OCI-LY7 (cell line): ENCODE results near the gene HUNK. TPM values are rescaled to one million over a fixed set of nuclear protein-coding genes. Genes with fewer than 3 reads are reported as not detected.

Experiments
- BruUV-seq: library from RNA; stranded (reverse); fragments of 400-500 nt; replicated peaks from 2 replicates; lab custom pipeline; 2021; lab: Mats Ljungman, UMichigan
- CTCF ChIA-PET: fragments of 300-600 bp; sonication (Branson Sonifier 250); formaldehyde crosslinking; loops from one replicate; lab custom pipeline; 2022; ENCODE audit warnings: antibody characterized with exemption; ENCODE audit not compliant: unreplicated experiment; lab: Charles Lee
- POLR2A ChIA-PET: fragments of 300-600 bp; sonication (Branson Sonifier 250); formaldehyde crosslinking; loops from one replicate; lab custom pipeline; 2022; ENCODE audit warnings: antibody characterized with exemption; lab: Charles Lee
- DNase-seq: peaks from one replicate; pipeline ENCODE4 v3.0.0-alpha.2; 2015; ENCODE audit warnings: low spot score
- H2AFZ ChIP-seq: fragments of 200-600 bp; sonication (generic), shearing (Covaris generic); 2 replicates; pipeline ENCODE4 v1.6.1; 2014; ENCODE audit warnings: mild to moderate bottlenecking, antibody characterized with exemption, low read length, moderate library complexity
- H3K27ac ChIP-seq: fragments of 200-600 bp; sonication (generic); 2 replicates; pipeline ENCODE4 v1.5.1; 2014; ENCODE audit warnings: mixed run types, low read depth, mild to moderate bottlenecking, moderate library complexity, low read length, inconsistent platforms; ENCODE audit not compliant: poor library complexity, severe bottlenecking
- H3K36me3 ChIP-seq: fragments of 200-600 bp; sonication (generic); 2 replicates; pipeline ENCODE4 v1.6.1; 2014; ENCODE audit warnings: mild to moderate bottlenecking, antibody characterized with exemption, low read length, moderate library complexity, mixed read lengths; ENCODE audit not compliant: insufficient read depth
- H3K4me1 ChIP-seq: fragments of 200-600 bp; sonication (generic); 2 replicates; pipeline ENCODE4 v1.5.1; 2014; ENCODE audit warnings: mild to moderate bottlenecking, low read length; ENCODE audit not compliant: insufficient read depth, poor library complexity, severe bottlenecking
- H3K4me2 ChIP-seq: fragments of 200-600 bp; sonication (generic); 2 replicates; pipeline ENCODE4 v1.6.1; 2014; ENCODE audit warnings: mild to moderate bottlenecking, low read length
- H3K4me3 ChIP-seq: fragments of 200-600 bp; sonication (generic); 2 replicates; pipeline ENCODE4 v1.5.1; 2014; ENCODE audit warnings: mild to moderate bottlenecking, low read depth, low read length; ENCODE audit not compliant: poor library complexity, severe bottlenecking
- H3K79me2 ChIP-seq: fragments of 200-600 bp; sonication (generic); 2 replicates; pipeline ENCODE4 v1.6.1; 2016; ENCODE audit warnings: low read depth, mild to moderate bottlenecking, low read length, moderate library complexity, mixed read lengths; ENCODE audit not compliant: insufficient read depth
- H3K9me2 ChIP-seq: fragments of 200-600 bp; sonication (generic); 2 replicates; pipeline ENCODE4 v1.6.1; 2016; ENCODE audit warnings: mild to moderate bottlenecking, low read length, mixed read lengths; ENCODE audit not compliant: insufficient read depth
- H3K9me3 ChIP-seq: fragments of 200-600 bp; sonication (generic); 2 replicates; pipeline ENCODE4 v1.6.1; 2014; ENCODE audit warnings: mild to moderate bottlenecking, mixed run types, low read length, mixed read lengths
- H4K20me1 ChIP-seq: fragments of 200-600 bp; sonication (generic); 2 replicates; pipeline ENCODE4 v1.6.1; 2014; ENCODE audit warnings: mild to moderate bottlenecking, antibody characterized with exemption, low read length, moderate library complexity, mixed read lengths; ENCODE audit not compliant: insufficient read depth
- CTCF ChIP-seq: fragments of 200-600 bp; sonication (generic); conservative IDR thresholded peaks from 2 replicates; pipeline ENCODE4 v1.5.1; 2014; ENCODE audit warnings: mild to moderate bottlenecking, antibody characterized with exemption, low read length, moderate library complexity, mixed read lengths
- EZH2phosphoT487 ChIP-seq: fragments of 200-600 bp; sonication (generic); IDR thresholded peaks from 2 replicates; pipeline ENCODE4 v1.6.1; 2018; ENCODE audit warnings: low read depth, borderline replicate concordance, mild to moderate bottlenecking, mixed run types, antibody characterized with exemption, low read length, moderate library complexity, mixed read lengths
- intact Hi-C: fragments of 100-400 bp; cut with micrococcal nuclease; formaldehyde crosslinking; loops from one replicate; pipeline ENCODE4 v1.10.0; 2022; ENCODE audit not compliant: unreplicated experiment
- total RNA-seq, 2 experiments: library from RNA; depleted of rRNA in 1 of 2; stranded (reverse); fragments of >200 nt in 1 of 2; shearing (Covaris generic) in 1 of 2; gene quantifications; 2 replicates each; pipeline ENCODE4 v1.2.3, GENCODE V29; 2014 to 2022

The HUNK gene
- total RNA-seq, 2 experiments from 2014 or later = 0.35 to 5.5 TPM

DNA sequence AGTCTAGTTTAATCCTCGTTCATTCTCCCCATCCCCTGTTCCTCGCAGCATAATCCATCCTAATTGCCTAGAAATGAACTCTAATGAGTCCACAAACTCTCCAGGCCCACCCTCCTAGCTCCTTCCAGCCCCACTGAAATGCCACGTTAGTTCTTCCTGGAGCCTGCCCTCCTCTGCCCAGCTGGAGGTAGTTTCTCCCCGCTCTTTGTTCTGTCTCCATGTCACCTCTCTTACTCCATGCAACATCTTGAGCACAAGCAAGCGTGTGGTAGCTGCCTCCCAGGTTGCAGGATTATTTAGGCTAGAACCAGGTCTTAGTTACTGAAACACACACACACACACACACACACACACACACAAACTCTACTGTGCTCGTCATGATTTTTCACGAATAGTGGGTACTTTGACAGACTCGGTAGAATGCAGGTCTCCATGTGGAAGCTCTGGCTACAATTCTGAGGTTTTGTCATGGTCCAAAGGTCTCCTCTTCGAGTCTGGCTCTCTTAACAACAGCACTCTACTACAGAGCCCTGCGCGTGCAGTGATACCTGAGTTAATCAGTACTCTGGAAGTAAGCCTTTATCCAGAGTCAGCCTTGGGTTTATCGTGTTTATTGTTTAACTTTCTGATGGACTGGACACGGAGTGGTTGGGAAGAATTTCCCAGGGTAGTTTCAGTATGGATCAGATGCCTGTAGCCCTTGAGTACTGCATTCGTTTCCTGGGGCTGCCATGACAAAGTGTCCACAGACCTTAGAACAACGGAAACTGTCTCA lies 27.5 kb downstream of the HUNK start:
- Histone ChIP-seq H4K20me1 (no peaks in the 10 kb centered on the region), H3K4me3 (no peak overlapping the region), H2AFZ (no peak overlapping the region), H3K4me2 (no peak overlapping the region), H3K9me3 (no peaks in the 10 kb centered on the region), H3K79me2 (no peaks in the 10 kb centered on the region), H3K27ac (no peak overlapping the region), H3K4me1 (peaks cover 11% of the 10 kb centered on the region), H3K9me2 (no peaks in the 10 kb centered on the region), H3K36me3 (no peaks in the 10 kb centered on the region)
- DNase-seq = no peak
- BruUV-seq = no TSS peak
- ChIA-PET CTCF (interaction anchor here (0.6 kb wide), 1 partner anchor 9 kb away, joined by 3 read pairs; no protein-coding TSS in a partner anchor), POLR2A (no interaction called here)
- intact Hi-C loops = no loop called here
- TF ChIP-seq CTCF (no peak), EZH2phosphoT487 (no peak)

GRCh38 chr21:31901315-31901714 lies 28.5 kb downstream of the HUNK start:
- BruUV-seq = no TSS peak

More at GRCh38 chr21:31901315-31901714, 28.5 kb downstream of the HUNK start:
- Histone ChIP-seq H3K9me3 (no peaks in the 10 kb centered on the region), H4K20me1 (no peaks in the 10 kb centered on the region), H3K27ac (no peak overlapping the region), H2AFZ (no peak overlapping the region), H3K4me1 (peaks cover 11% of the 10 kb centered on the region), H3K36me3 (no peaks in the 10 kb centered on the region), H3K79me2 (no peaks in the 10 kb centered on the region), H3K9me2 (no peaks in the 10 kb centered on the region), H3K4me2 (no peak overlapping the region), H3K4me3 (no peak overlapping the region)
- ChIA-PET POLR2A (interaction anchor here (0.6 kb wide), 1 partner anchor 58 kb away, joined by 3 read pairs; no protein-coding TSS in a partner anchor), CTCF (no interaction called here)
- TF ChIP-seq EZH2phosphoT487 (no peak), CTCF (no peak)
- intact Hi-C loops = no loop called here
- DNase-seq = no peak
